Right lobe of liver (tissue), 6 donors: ENCODE results near the gene ABHD16B. TPM values are rescaled to one million over a fixed set of nuclear protein-coding genes. Genes with fewer than 3 reads are reported as not detected.
"Not testable (repeated sequence)": the region's sequence is repeated elsewhere in the genome, so short reads cannot be mapped to it uniquely, and the experiment has no call there.

Experiments used
- ATAC-seq, 4 donors: fragments of 200-7000 bp; cut with Tn5 transposase; one replicate each; pipeline ENCODE4 v1.9.1; 2020; ENCODE audit warnings: mild to moderate bottlenecking in 4 of 4, moderate library complexity in 4 of 4
- DNase-seq, 3 donors: peaks; one replicate each; pipeline ENCODE4 v3.0.0-alpha.2; 2020
- H3K27ac ChIP-seq, 3 donors: fragments of 200-600 bp; one replicate each; pipeline ENCODE4 v1.8.0; 2022
- H3K27me3 ChIP-seq, 2 donors: fragments of 200-600 bp; one replicate each; pipeline ENCODE4 v1.8.0; 2022
- H3K36me3 ChIP-seq, 4 donors: fragments of 200-600 bp; sonication (generic) in 1 of 4; one replicate each; pipeline versions ENCODE4 v1.5.1 to v1.8.0; 2017 to 2022; ENCODE audit warnings: control low read depth in 1 of 4
- H3K4me1 ChIP-seq, 4 donors: fragments of 200-600 bp; sonication (generic) in 1 of 4; one replicate each; pipeline versions ENCODE4 v1.5.1 to v1.8.0; 2017 to 2022; ENCODE audit warnings: control low read depth in 1 of 4
- H3K4me3 ChIP-seq, 3 donors: fragments of 200-600 bp; one replicate each; pipeline ENCODE4 v1.8.0; 2022
- H3K9me3 ChIP-seq, 4 donors: fragments of 200-600 bp; sonication (generic) in 1 of 4; one replicate each; pipeline versions ENCODE4 v1.5.1 to v1.8.0; 2017 to 2022; ENCODE audit warnings: control low read depth in 1 of 4
- CTCF ChIP-seq, 4 donors: fragments of 200-600 bp in 3 of 4; fragments of 450-650 bp in 1 of 4; IDR thresholded peaks; one replicate each; pipeline versions ENCODE4 v1.5.1 to v1.8.0; 2016 to 2022; ENCODE audit warnings: antibody characterized with exemption in 4 of 4, mild to moderate bottlenecking in 2 of 4
- POLR2A ChIP-seq: fragments of 450-650 bp; IDR thresholded peaks from one replicate; pipeline ENCODE4 v1.6.1; 2017; ENCODE audit warnings: antibody characterized with exemption, mild to moderate bottlenecking
- whole genome bisulfite sequencing: methylation state at CpG from one replicate; pipeline ENCODE4 v1.1.6; 2018; ENCODE audit warnings: low coverage, low lambda C conversion rate; ENCODE audit not compliant: insufficient coverage; ENCODE audit errors: missing lambda C conversion rate; 5-methylcytosine and 5-hydroxymethylcytosine counted together
- intact Hi-C, 2 donors: fragments of 100-400 bp; cut with DNase I; formaldehyde crosslinking; loops; one replicate each; pipeline versions ENCODE4 v1.11.2 to v1.14.1; 2022
- total RNA-seq, 6 experiments: library from RNA; depleted of rRNA in 2 of 6; stranded (reverse); fragments of >200 nt in 2 of 6; fragmentation: NEBNext Ultra II Directional in 3 of 6; extraction: Animal tissue kit (Norgen Biotek cat#: 25700) in 3 of 6; gene quantifications; one replicate each; pipeline versions ENCODE4 v1.1.0 to v1.2.4, GENCODE V29; 2016 to 2023
- donor health status: DM: no; HTN: yes; CAD: no.
- donor health status: DM: no; HTN: no; CAD: no.
- donor health status: DM: no; HTN: no; CAD: no.
- donor health status: DM: no; HTN: yes; CAD: no.
- donor health status: DM: no; HTN: yes; CAD: no.

Gene ABHD16B
- total RNA-seq, 6 experiments from 2014 or later = not detected

GRCh38 chr20:63864978-63865640 is 3.8 kb downstream of the ABHD16B start, which contains the start of gene TPD52L2:
TSS of gene TPD52L2 (plus strand) at chr20:63865270. CDS start at chr20:63865366, 96 bp downstream.
- Histone ChIP-seq H3K27ac (peak within 1 kb of the TSS; percentile 86 to 94 (median 89)), H3K4me1 (peaks cover 0 to 22% (median 5%) of the 10 kb centered on the region in 4 donors), H3K4me3 (peak within 1 kb of the TSS; percentile 85 to 99 (median 97)), H3K36me3 (peaks cover 4 to 25% (median 8%) of the 10 kb centered on the region in 4 donors), H3K9me3 (no peaks in the 10 kb centered on the region), H3K27me3 (no peaks in the 10 kb centered on the region)
- intact Hi-C loops = no loop called here
- TF ChIP-seq CTCF (IDR thresholded peaks at IDR 0.05) (no peak), POLR2A (peak; percentile 94)
- whole genome bisulfite sequencing = 0% methylated on average over 18 of the region's 68 CpGs
- DNase-seq (peak; percentile 99 to 100 (median 100)), ATAC-seq (peak; percentile 87 to 92 (median 91))

GRCh38 chr20:63867042-63867441 is 5.7 kb downstream of the ABHD16B start:
- Histone ChIP-seq H3K36me3 (peaks cover 6 to 39% (median 13%) of the 10 kb centered on the region in 4 donors), H3K4me1 (peaks cover 0 to 22% (median 5%) of the 10 kb centered on the region in 4 donors)
- intact Hi-C loops, H3K27me3 ChIP-seq, H3K4me3 ChIP-seq, ATAC-seq, H3K9me3 ChIP-seq, H3K27ac ChIP-seq, DNase-seq: not testable (repeated sequence)
- WGBS = 96% methylated on average over 13 of the region's 13 CpGs

- Histone ChIP-seq H3K36me3 (peaks cover 6 to 44% (median 13%) of the 10 kb centered on the region in 4 donors), H3K4me3 (no peak overlapping the region), H3K27me3 (no peaks in the 10 kb centered on the region), H3K27ac (no peak overlapping the region), H3K9me3 (no peaks in the 10 kb centered on the region), H3K4me1 (peaks cover 0 to 18% (median 3%) of the 10 kb centered on the region in 4 donors)
- no peak for DNase-seq
- intact Hi-C loops = no loop called here
- 93% methylated on average over 5 of the region's 5 CpGs for WGBS
- ATAC-seq = no peak
- no peak for TF ChIP-seq POLR2A
- TF ChIP-seq CTCF (IDR thresholded peaks at IDR 0.05) = no peak
Measured at GRCh38 chr20:63868264-63868663, 7.0 kb downstream of the ABHD16B start.

GRCh38 chr20:63873477-63873971 is 12.2 kb downstream of the ABHD16B start:
- Histone ChIP-seq H3K27ac (peak overlapping the region in 2 of 3 donors; percentile 66 to 80), H3K4me3 (no peak overlapping the region), H3K27me3 (no peaks in the 10 kb centered on the region), H3K4me1 (no peaks in the 10 kb centered on the region), H3K36me3 (peaks cover 6 to 88% (median 31%) of the 10 kb centered on the region in 4 donors), H3K9me3 (no peaks in the 10 kb centered on the region)
- ATAC-seq = peak; percentile 78 to 93 (median 88)
- TF ChIP-seq CTCF (IDR thresholded peaks at IDR 0.05) (no peak), POLR2A (no peak)
- 53% methylated on average over 6 of the region's 14 CpGs for WGBS
- intact Hi-C loops = no loop called here
- DNase-seq = peak in 2 of 3 donors; percentile 63 to 74

GRCh38 chr20:63874241-63874640 is 12.9 kb downstream of the ABHD16B start:
- DNase-seq, ATAC-seq, H3K4me3 ChIP-seq, H3K4me1 ChIP-seq, H3K27me3 ChIP-seq, H3K9me3 ChIP-seq, intact Hi-C loops: not testable (repeated sequence)
- Histone ChIP-seq H3K27ac (peak overlapping the region in 1 of 3 donors; percentile 80), H3K36me3 (peaks cover 6 to 87% (median 30%) of the 10 kb centered on the region in 4 donors)
- WGBS = 62% methylated on average over 3 of the region's 7 CpGs
